ENCODE results near the gene TRABD2B.

DNA sequence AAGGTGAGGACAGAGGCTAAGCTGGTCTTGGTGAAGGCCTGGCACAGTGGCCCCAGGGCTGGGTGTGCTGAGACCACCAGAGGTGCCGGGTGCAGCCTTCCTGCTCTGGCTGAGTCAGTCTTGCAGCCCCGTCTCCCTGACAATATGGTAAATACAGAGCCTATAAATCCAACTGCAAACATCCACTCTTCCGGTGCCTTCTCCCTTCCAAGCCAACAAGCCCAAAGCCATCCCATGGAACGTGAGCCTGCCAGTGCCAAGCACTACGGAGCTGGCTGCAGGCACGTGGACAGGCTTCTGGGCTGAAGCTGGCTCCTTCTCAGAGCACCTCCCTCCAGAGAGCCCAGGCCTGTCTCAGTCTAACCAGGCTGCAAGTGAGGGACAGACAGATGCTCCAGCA is 70.0 kb downstream of the TRABD2B start:
- TF ChIP-seq, protein P1, sequence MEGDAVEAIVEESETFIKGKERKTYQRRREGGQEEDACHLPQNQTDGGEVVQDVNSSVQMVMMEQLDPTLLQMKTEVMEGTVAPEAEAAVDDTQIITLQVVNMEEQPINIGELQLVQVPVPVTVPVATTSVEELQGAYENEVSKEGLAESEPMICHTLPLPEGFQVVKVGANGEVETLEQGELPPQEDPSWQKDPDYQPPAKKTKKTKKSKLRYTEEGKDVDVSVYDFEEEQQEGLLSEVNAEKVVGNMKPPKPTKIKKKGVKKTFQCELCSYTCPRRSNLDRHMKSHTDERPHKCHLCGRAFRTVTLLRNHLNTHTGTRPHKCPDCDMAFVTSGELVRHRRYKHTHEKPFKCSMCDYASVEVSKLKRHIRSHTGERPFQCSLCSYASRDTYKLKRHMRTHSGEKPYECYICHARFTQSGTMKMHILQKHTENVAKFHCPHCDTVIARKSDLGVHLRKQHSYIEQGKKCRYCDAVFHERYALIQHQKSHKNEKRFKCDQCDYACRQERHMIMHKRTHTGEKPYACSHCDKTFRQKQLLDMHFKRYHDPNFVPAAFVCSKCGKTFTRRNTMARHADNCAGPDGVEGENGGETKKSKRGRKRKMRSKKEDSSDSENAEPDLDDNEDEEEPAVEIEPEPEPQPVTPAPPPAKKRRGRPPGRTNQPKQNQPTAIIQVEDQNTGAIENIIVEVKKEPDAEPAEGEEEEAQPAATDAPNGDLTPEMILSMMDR (IDR thresholded peaks at IDR 0.05 in 4 of 5, conservative IDR thresholded peaks at IDR 0.05 in 1 of 5) = no peak
- no peak for TF ChIP-seq POLR2A (IDR thresholded peaks at IDR 0.05)
